ENCODE results near the gene HNF4A. TPM values are rescaled to one million over a fixed set of nuclear protein-coding genes. Genes with fewer than 3 reads are reported as not detected.
"Not testable (repeated sequence)": the region's sequence is repeated elsewhere in the genome, so short reads cannot be mapped to it uniquely, and the experiment has no call there.

The HNF4A gene
- total RNA-seq, 4 donors from 2014 or later = under 0.01 to 0.26 TPM; not detected in 2

- Histone ChIP-seq H3K36me3 (no peaks in the 10 kb centered on the region), H3K4me3 (no peak overlapping the region), H3K27ac (no peak overlapping the region), H3K4me1 (no peaks in the 10 kb centered on the region), H3K27me3 (no peaks in the 10 kb centered on the region), H3K9me3 (no peaks in the 10 kb centered on the region)
- DNase-seq = no peak
- TF ChIP-seq CTCF (IDR thresholded peaks at IDR 0.05) = no peak
- intact Hi-C loops (cut with DNase I; ENCODE audit: low total_unique reads) = no loop called here
Observed at GRCh38 chr20:44465001-44465560, 109.6 kb downstream of the HNF4A start.

- peak; percentile 55 to 60 for DNase-seq
- Histone ChIP-seq H3K36me3 (no peaks in the 10 kb centered on the region), H3K4me1 (no peaks in the 10 kb centered on the region), H3K9me3 (no peaks in the 10 kb centered on the region), H3K27ac (no peak overlapping the region), H3K4me3 (no peak overlapping the region), H3K27me3 (no peaks in the 10 kb centered on the region)
- intact Hi-C loops (cut with DNase I; ENCODE audit: low total_unique reads) = no loop called here
- no peak for TF ChIP-seq POLR2A (IDR thresholded peaks at IDR 0.05)
Observed at GRCh38 chr20:44467289-44467883, 111.9 kb downstream of the HNF4A start.

GRCh38 chr20:44468044-44468782 lies 112.7 kb downstream of the HNF4A start:
- intact Hi-C loops (cut with DNase I; ENCODE audit: low total_unique reads) = no loop called here
- no peak overlapping the region for H3K4me3 ChIP-seq
- no peaks in the 10 kb centered on the region for H3K36me3 ChIP-seq
- DNase-seq = no peak
- no peaks in the 10 kb centered on the region for H3K4me1 ChIP-seq
- H3K27ac ChIP-seq = no peak overlapping the region
- TF ChIP-seq POLR2A (IDR thresholded peaks at IDR 0.05) = no peak
- TF ChIP-seq CTCF (IDR thresholded peaks at IDR 0.05) = no peak
- H3K27me3 ChIP-seq = no peaks in the 10 kb centered on the region
- H3K9me3 ChIP-seq = no peaks in the 10 kb centered on the region

GRCh38 chr20:44470327-44470726 lies 114.8 kb downstream of the HNF4A start:
- intact Hi-C loops (cut with DNase I; ENCODE audit: low total_unique reads) = no loop called here

GRCh38 chr20:44471481-44471882 lies 116.0 kb downstream of the HNF4A start:
- no peak overlapping the region for H3K27ac ChIP-seq
- no peaks in the 10 kb centered on the region for H3K27me3 ChIP-seq
- DNase-seq = no peak
- TF ChIP-seq CTCF (IDR thresholded peaks at IDR 0.05) (peak in 2 of 4 experiments; percentile 15 to 34), POLR2A (IDR thresholded peaks at IDR 0.05) (no peak)
- intact Hi-C loops (cut with DNase I; ENCODE audit: low total_unique reads) = no loop called here
- no peaks in the 10 kb centered on the region for H3K9me3 ChIP-seq
- H3K4me3 ChIP-seq = no peak overlapping the region
- H3K36me3 ChIP-seq = no peaks in the 10 kb centered on the region
- no peaks in the 10 kb centered on the region for H3K4me1 ChIP-seq

More at GRCh38 chr20:44470327-44470726, 114.8 kb downstream of the HNF4A start:
- no peaks in the 10 kb centered on the region for H3K27me3 ChIP-seq
- H3K27ac ChIP-seq = no peak overlapping the region
- DNase-seq = no peak
- no peaks in the 10 kb centered on the region for H3K4me1 ChIP-seq
- TF ChIP-seq CTCF (IDR thresholded peaks at IDR 0.05) (no peak), POLR2A (IDR thresholded peaks at IDR 0.05) (no peak)
- no peaks in the 10 kb centered on the region for H3K36me3 ChIP-seq
- no peak overlapping the region for H3K4me3 ChIP-seq
- H3K9me3 ChIP-seq = no peaks in the 10 kb centered on the region

- DNase-seq; H3K4me3 ChIP-seq; intact Hi-C loops (cut with DNase I; ENCODE audit: low total_unique reads); H3K9me3 ChIP-seq; H3K27ac ChIP-seq; H3K36me3 ChIP-seq; H3K4me1 ChIP-seq; H3K27me3 ChIP-seq: not testable (repeated sequence)
Observed at GRCh38 chr20:44472283-44472682, 116.8 kb downstream of the HNF4A start.

Measured in uterus (tissue), 4 donors.